ENCODE measurements around the gene PIP5KL1. TPM values are rescaled to one million over a fixed set of nuclear protein-coding genes. Genes with fewer than 3 reads are reported as not detected.

PIP5KL1 gene
- total RNA-seq, 1 donor = 0.42 TPM

- Histone ChIP-seq H3K4me1 (ENCODE audit: insufficient read depth, low read length) (peaks cover 61% of the 10 kb centered on the region), H3K27me3 (ENCODE audit: insufficient read depth, low read length) (no peaks in the 10 kb centered on the region), H3K4me3 (ENCODE audit: low read length) (no peak overlapping the region), H3K9me3 (ENCODE audit: low read depth, low read length) (no peaks in the 10 kb centered on the region)
Measured at GRCh38 chr9:127960410-127961154, 30.0 kb upstream of the PIP5KL1 start.

GRCh38 chr9:127959841-127960409 lies 29.3 kb upstream of the PIP5KL1 start:
- Histone ChIP-seq H3K9me3 (ENCODE audit: low read depth, low read length) (no peaks in the 10 kb centered on the region), H3K4me1 (ENCODE audit: insufficient read depth, low read length) (peaks cover 61% of the 10 kb centered on the region), H3K27me3 (ENCODE audit: insufficient read depth, low read length) (no peaks in the 10 kb centered on the region), H3K4me3 (ENCODE audit: low read length) (no peak overlapping the region)

- no peaks in the 10 kb centered on the region for H3K27me3 ChIP-seq (ENCODE audit: insufficient read depth, low read length)
- no peak overlapping the region for H3K4me3 ChIP-seq (ENCODE audit: low read length)
- no peaks in the 10 kb centered on the region for H3K9me3 ChIP-seq (ENCODE audit: low read depth, low read length)
- peaks cover 63% of the 10 kb centered on the region for H3K4me1 ChIP-seq (ENCODE audit: insufficient read depth, low read length)
Measured at GRCh38 chr9:127959398-127959797, 28.8 kb upstream of the PIP5KL1 start.

GRCh38 chr9:127958728-127959127 lies 28.2 kb upstream of the PIP5KL1 start:
- H3K9me3 ChIP-seq (ENCODE audit: low read depth, low read length) = no peaks in the 10 kb centered on the region
- H3K4me1 ChIP-seq (ENCODE audit: insufficient read depth, low read length) = peaks cover 61% of the 10 kb centered on the region
- no peaks in the 10 kb centered on the region for H3K27me3 ChIP-seq (ENCODE audit: insufficient read depth, low read length)
- no peak overlapping the region for H3K4me3 ChIP-seq (ENCODE audit: low read length)

GRCh38 chr9:127955294-127956015 lies 24.9 kb upstream of the PIP5KL1 start:
- Histone ChIP-seq H3K4me3 (ENCODE audit: low read length) (no peak overlapping the region), H3K9me3 (ENCODE audit: low read depth, low read length) (no peaks in the 10 kb centered on the region), H3K27me3 (ENCODE audit: insufficient read depth, low read length) (no peaks in the 10 kb centered on the region), H3K4me1 (ENCODE audit: insufficient read depth, low read length) (peaks cover 36% of the 10 kb centered on the region)

GRCh38 chr9:127954831-127955293 lies 24.3 kb upstream of the PIP5KL1 start:
- Histone ChIP-seq H3K27me3 (ENCODE audit: insufficient read depth, low read length) (no peaks in the 10 kb centered on the region), H3K9me3 (ENCODE audit: low read depth, low read length) (no peaks in the 10 kb centered on the region), H3K4me1 (ENCODE audit: insufficient read depth, low read length) (peaks cover 31% of the 10 kb centered on the region), H3K4me3 (ENCODE audit: low read length) (no peak overlapping the region)

- no peak overlapping the region for H3K4me3 ChIP-seq (ENCODE audit: low read length)
Measured at GRCh38 chr9:127953768-127954505, 23.4 kb upstream of the PIP5KL1 start.

GRCh38 chr9:127953154-127953553 lies 22.6 kb upstream of the PIP5KL1 start:
- Histone ChIP-seq H3K4me3 (ENCODE audit: low read length) (no peak overlapping the region), H3K9me3 (ENCODE audit: low read depth, low read length) (no peaks in the 10 kb centered on the region), H3K27me3 (ENCODE audit: insufficient read depth, low read length) (no peaks in the 10 kb centered on the region), H3K4me1 (ENCODE audit: insufficient read depth, low read length) (peaks cover 37% of the 10 kb centered on the region)

More at GRCh38 chr9:127953768-127954505, 23.4 kb upstream of the PIP5KL1 start:
- H3K4me1 ChIP-seq (ENCODE audit: insufficient read depth, low read length) = peaks cover 37% of the 10 kb centered on the region
- no peaks in the 10 kb centered on the region for H3K9me3 ChIP-seq (ENCODE audit: low read depth, low read length)
- H3K27me3 ChIP-seq (ENCODE audit: insufficient read depth, low read length) = no peaks in the 10 kb centered on the region

GRCh38 chr9:127950513-127951289 lies 20.1 kb upstream of the PIP5KL1 start:
- H3K9me3 ChIP-seq (ENCODE audit: low read depth, low read length) = no peaks in the 10 kb centered on the region
- H3K4me1 ChIP-seq (ENCODE audit: insufficient read depth, low read length) = peaks cover 25% of the 10 kb centered on the region
- no peak overlapping the region for H3K4me3 ChIP-seq (ENCODE audit: low read length)
- H3K27me3 ChIP-seq (ENCODE audit: insufficient read depth, low read length) = no peaks in the 10 kb centered on the region

GRCh38 chr9:127949827-127950512 lies 19.4 kb upstream of the PIP5KL1 start:
- Histone ChIP-seq H3K4me1 (ENCODE audit: insufficient read depth, low read length) (peaks cover 18% of the 10 kb centered on the region), H3K27me3 (ENCODE audit: insufficient read depth, low read length) (no peaks in the 10 kb centered on the region), H3K4me3 (ENCODE audit: low read length) (no peak overlapping the region), H3K9me3 (ENCODE audit: low read depth, low read length) (no peaks in the 10 kb centered on the region)

- no peaks in the 10 kb centered on the region for H3K9me3 ChIP-seq (ENCODE audit: low read depth, low read length)
- H3K27me3 ChIP-seq (ENCODE audit: insufficient read depth, low read length) = no peaks in the 10 kb centered on the region
- H3K4me3 ChIP-seq (ENCODE audit: low read length) = no peak overlapping the region
- peaks cover 19% of the 10 kb centered on the region for H3K4me1 ChIP-seq (ENCODE audit: insufficient read depth, low read length)
Measured at GRCh38 chr9:127947841-127948710, 17.5 kb upstream of the PIP5KL1 start.

GRCh38 chr9:127946728-127947127 lies 16.2 kb upstream of the PIP5KL1 start:
- H3K4me3 ChIP-seq (ENCODE audit: low read length) = no peak overlapping the region
- no peaks in the 10 kb centered on the region for H3K9me3 ChIP-seq (ENCODE audit: low read depth, low read length)
- no peaks in the 10 kb centered on the region for H3K27me3 ChIP-seq (ENCODE audit: insufficient read depth, low read length)
- H3K4me1 ChIP-seq (ENCODE audit: insufficient read depth, low read length) = peaks cover 21% of the 10 kb centered on the region

- Histone ChIP-seq H3K4me3 (ENCODE audit: low read length) (no peak overlapping the region), H3K27me3 (ENCODE audit: insufficient read depth, low read length) (no peaks in the 10 kb centered on the region), H3K4me1 (ENCODE audit: insufficient read depth, low read length) (peaks cover 21% of the 10 kb centered on the region), H3K9me3 (ENCODE audit: low read depth, low read length) (no peaks in the 10 kb centered on the region)
Measured at GRCh38 chr9:127945942-127946341, 15.4 kb upstream of the PIP5KL1 start.

All from mononuclear cell (primary cell).